CD14-positive monocyte (primary cell): ENCODE results near the gene AMZ1. TPM values are rescaled to one million over a fixed set of nuclear protein-coding genes. Genes with fewer than 3 reads are reported as not detected.

Source experiments
- DNase-seq, 3 donors: peaks; one replicate each; pipeline ENCODE4 v3.0.0-alpha.2; 2011 to 2022
- H2AFZ ChIP-seq: 2 replicates; pipeline ENCODE4 v1.6.0; 2012; ENCODE audit warnings: mild to moderate bottlenecking, low read depth, low read length, inconsistent platforms; ENCODE audit not compliant: insufficient read depth, poor library complexity, severe bottlenecking
- H3K27ac ChIP-seq, 2 donors: 1 replicate in 1 of 2; 2 replicates in 1 of 2; pipeline ENCODE4 v1.5.1; 2012 to 2013; ENCODE audit warnings: low read length in 2 of 2, control low read depth in 1 of 2, inconsistent platforms in 1 of 2, low read depth in 1 of 2, mild to moderate bottlenecking in 1 of 2
- H3K27me3 ChIP-seq, 2 donors: one replicate each; pipeline versions ENCODE4 v1.6.0 to v1.6.1; 2011 to 2013; ENCODE audit warnings: low read length in 2 of 2; ENCODE audit not compliant: control insufficient read depth in 2 of 2, insufficient read depth in 2 of 2
- H3K36me3 ChIP-seq, 2 donors: replicated peaks in 1 of 2; 1 replicate in 1 of 2; 2 replicates in 1 of 2; pipeline versions ENCODE4 v1.5.1 to v1.6.1; 2012 to 2013; ENCODE audit warnings: low read length in 2 of 2, control low read depth in 1 of 2, inconsistent platforms in 1 of 2, mild to moderate bottlenecking in 1 of 2; ENCODE audit not compliant: insufficient read depth in 2 of 2, control insufficient read depth in 1 of 2
- H3K4me1 ChIP-seq, 2 donors: 1 replicate in 1 of 2; 2 replicates in 1 of 2; pipeline versions ENCODE4 v1.5.1 to v1.6.1; 2012 to 2013; ENCODE audit warnings: low read length in 2 of 2, control low read depth in 1 of 2, inconsistent platforms in 1 of 2, mild to moderate bottlenecking in 1 of 2, moderate library complexity in 1 of 2; ENCODE audit not compliant: insufficient read depth in 2 of 2, control insufficient read depth in 1 of 2
- H3K4me2 ChIP-seq: replicated peaks from 2 replicates; pipeline ENCODE3; 2012; ENCODE audit warnings: low read length, moderate library complexity, mild to moderate bottlenecking; ENCODE audit not compliant: poor library complexity, severe bottlenecking; ENCODE audit errors: extremely low read depth
- H3K4me3 ChIP-seq, 3 experiments: fragments of 200-600 bp in 1 of 3; sonication (generic) in 1 of 3; replicated peaks in 1 of 3; 1 replicate in 2 of 3; 2 replicates in 1 of 3; pipeline ENCODE4 v1.5.1; 2011 to 2013; ENCODE audit warnings: low read length in 3 of 3, mild to moderate bottlenecking in 3 of 3, control low read depth in 2 of 3, low read depth in 2 of 3, inconsistent platforms in 1 of 3, moderate library complexity in 1 of 3
- H3K79me2 ChIP-seq: 2 replicates; pipeline ENCODE4 v1.6.0; 2012; ENCODE audit warnings: mild to moderate bottlenecking, control low read depth, inconsistent platforms, low read length, moderate library complexity; ENCODE audit not compliant: insufficient read depth
- H3K9ac ChIP-seq: 2 replicates; pipeline ENCODE4 v1.6.0; 2017; ENCODE audit warnings: low read length, mild to moderate bottlenecking; ENCODE audit not compliant: insufficient read depth, poor library complexity, severe bottlenecking
- H3K9me3 ChIP-seq, 2 donors: replicated peaks in 1 of 2; 1 replicate in 1 of 2; 2 replicates in 1 of 2; pipeline versions ENCODE4 v1.5.1 to v1.6.1; 2012 to 2013; ENCODE audit warnings: low read length in 2 of 2, control low read depth in 1 of 2; ENCODE audit not compliant: control insufficient read depth in 1 of 2, insufficient read depth in 1 of 2
- H4K20me1 ChIP-seq: 2 replicates; pipeline ENCODE4 v1.6.0; 2012; ENCODE audit warnings: mild to moderate bottlenecking, low read length, control low read depth, moderate library complexity; ENCODE audit not compliant: insufficient read depth
- H3K27ac Mint-ChIP-seq, 7 donors: one replicate each; pipeline ENCODE4 v1.8.0; 2020; ENCODE audit warnings: mild to moderate bottlenecking in 7 of 7, mixed read lengths in 7 of 7, moderate library complexity in 6 of 7, inconsistent platforms in 2 of 7
- H3K27me3 Mint-ChIP-seq, 3 donors: one replicate each; pipeline ENCODE4 v1.8.0; 2021 to 2022; ENCODE audit warnings: low read depth in 3 of 3, mild to moderate bottlenecking in 3 of 3, mixed read lengths in 3 of 3, moderate library complexity in 3 of 3, inconsistent platforms in 1 of 3
- H3K36me3 Mint-ChIP-seq, 2 donors: one replicate each; pipeline ENCODE4 v1.8.0; 2020; ENCODE audit warnings: mixed read lengths in 2 of 2, inconsistent platforms in 1 of 2, mild to moderate bottlenecking in 1 of 2
- H3K4me1 Mint-ChIP-seq: one replicate; pipeline ENCODE4 v1.8.0; 2020; ENCODE audit warnings: mild to moderate bottlenecking, mixed read lengths
- H3K4me3 Mint-ChIP-seq, 2 donors: one replicate each; pipeline ENCODE4 v1.8.0; 2020; ENCODE audit warnings: mild to moderate bottlenecking in 2 of 2, mixed read lengths in 2 of 2, moderate library complexity in 1 of 2
- H3K9me3 Mint-ChIP-seq, 7 donors: one replicate each; pipeline ENCODE4 v1.8.0; 2020 to 2022; ENCODE audit warnings: mixed read lengths in 7 of 7, mild to moderate bottlenecking in 6 of 7, moderate library complexity in 6 of 7, inconsistent platforms in 2 of 7
- WGBS: methylation state at CpG from one replicate; pipeline ENCODE4 v1.1.5; 2013; ENCODE audit warnings: missing lambda C conversion rate; ENCODE audit not compliant: insufficient coverage; 5-methylcytosine and 5-hydroxymethylcytosine counted together
- intact Hi-C, 2 donors: fragments of 100-400 bp; cut with micrococcal nuclease; formaldehyde crosslinking; loops; one replicate each; pipeline versions ENCODE4 v1.15.0 to v1.15.1; 2023
- polyA plus RNA-seq, 3 donors: library from polyadenylated mRNA; depleted of rRNA in 1 of 3; unstranded in 2 of 3; stranded (reverse) in 1 of 3; fragments of 300-500 nt in 2 of 3; fragments of >200 nt in 1 of 3; fragmentation: Illumina TruSeq in 2 of 3; gene quantifications; 1 replicate in 2 of 3; 2 replicates in 1 of 3; pipeline ENCODE4 v1.2.3, GENCODE V29; 2012 to 2021
- TF ChIP-seq, protein P1 (sequence below): fragments of 200-600 bp; IDR thresholded peaks from one replicate; pipeline ENCODE4 v1.8.0; 2022; ENCODE audit warnings: antibody characterized with exemption, mild to moderate bottlenecking

AMZ1 gene
- polyA plus RNA-seq, 3 donors, result 0.09 to 0.25 (median 0.14) TPM

- H3K79me2 ChIP-seq, result peaks cover 4% of the 10 kb centered on the region
- Mint-ChIP-seq H3K36me3 (peaks cover 7 to 17% of the 10 kb centered on the region in 2 donors), H3K27ac (peak overlapping the region in 1 of 7 donors; percentile 34), H3K4me1 (peaks cover 8% of the 10 kb centered on the region), H3K27me3 (peaks cover 0 to 3% (median 0%) of the 10 kb centered on the region in 3 donors), H3K9me3 (peaks cover 0 to 6% (median 2%) of the 10 kb centered on the region in 7 donors), H3K4me3 (no peak overlapping the region)
- H2AFZ ChIP-seq, result no peak overlapping the region
- no peaks in the 10 kb centered on the region for H3K9me3 ChIP-seq
- H3K4me2 ChIP-seq, result no peak overlapping the region
- intact Hi-C loops, result no loop called here
- no peaks in the 10 kb centered on the region for H4K20me1 ChIP-seq
- no peak overlapping the region for H3K9ac ChIP-seq
- no peak overlapping the region for H3K4me3 ChIP-seq
- H3K27me3 ChIP-seq, result no peaks in the 10 kb centered on the region
- no peaks in the 10 kb centered on the region for H3K4me1 ChIP-seq
- 90% methylated on average over 4 of the region's 5 CpGs for WGBS
- H3K27ac ChIP-seq, result no peak overlapping the region
- no peak for DNase-seq
- TF ChIP-seq, protein P1, sequence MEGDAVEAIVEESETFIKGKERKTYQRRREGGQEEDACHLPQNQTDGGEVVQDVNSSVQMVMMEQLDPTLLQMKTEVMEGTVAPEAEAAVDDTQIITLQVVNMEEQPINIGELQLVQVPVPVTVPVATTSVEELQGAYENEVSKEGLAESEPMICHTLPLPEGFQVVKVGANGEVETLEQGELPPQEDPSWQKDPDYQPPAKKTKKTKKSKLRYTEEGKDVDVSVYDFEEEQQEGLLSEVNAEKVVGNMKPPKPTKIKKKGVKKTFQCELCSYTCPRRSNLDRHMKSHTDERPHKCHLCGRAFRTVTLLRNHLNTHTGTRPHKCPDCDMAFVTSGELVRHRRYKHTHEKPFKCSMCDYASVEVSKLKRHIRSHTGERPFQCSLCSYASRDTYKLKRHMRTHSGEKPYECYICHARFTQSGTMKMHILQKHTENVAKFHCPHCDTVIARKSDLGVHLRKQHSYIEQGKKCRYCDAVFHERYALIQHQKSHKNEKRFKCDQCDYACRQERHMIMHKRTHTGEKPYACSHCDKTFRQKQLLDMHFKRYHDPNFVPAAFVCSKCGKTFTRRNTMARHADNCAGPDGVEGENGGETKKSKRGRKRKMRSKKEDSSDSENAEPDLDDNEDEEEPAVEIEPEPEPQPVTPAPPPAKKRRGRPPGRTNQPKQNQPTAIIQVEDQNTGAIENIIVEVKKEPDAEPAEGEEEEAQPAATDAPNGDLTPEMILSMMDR, result no peak
- no peaks in the 10 kb centered on the region for H3K36me3 ChIP-seq
Measured at GRCh38 chr7:2750004-2750407, 62.0 kb downstream of the AMZ1 start.

- Mint-ChIP-seq H3K36me3 (peaks cover 15 to 25% of the 10 kb centered on the region in 2 donors), H3K9me3 (peaks cover 0 to 9% (median 3%) of the 10 kb centered on the region in 7 donors), H3K4me1 (peaks cover 7% of the 10 kb centered on the region), H3K4me3 (no peak overlapping the region), H3K27ac (peak overlapping the region in 1 of 7 donors; percentile 25), H3K27me3 (peaks cover 0 to 3% (median 0%) of the 10 kb centered on the region in 3 donors)
- TF ChIP-seq, protein P1, result no peak
- Histone ChIP-seq H3K9ac (no peak overlapping the region), H3K36me3 (no peaks in the 10 kb centered on the region), H3K9me3 (no peaks in the 10 kb centered on the region), H3K79me2 (peaks cover 4% of the 10 kb centered on the region), H2AFZ (no peak overlapping the region), H3K27me3 (no peaks in the 10 kb centered on the region), H3K4me2 (no peak overlapping the region), H3K4me3 (no peak overlapping the region), H3K4me1 (no peaks in the 10 kb centered on the region), H4K20me1 (no peaks in the 10 kb centered on the region), H3K27ac (no peak overlapping the region)
- intact Hi-C loops, result no loop called here
- WGBS, result no CpG with 5 or more reads among the region's 5 CpGs
- DNase-seq, result no peak
Measured at GRCh38 chr7:2751086-2751485, 63.1 kb downstream of the AMZ1 start.
